ENCODE measurements around the gene MPZL3. TPM values are rescaled to one million over a fixed set of nuclear protein-coding genes. Genes with fewer than 3 reads are reported as not detected.

Gene MPZL3
- total RNA-seq, 3 donors from 2014 or later: 0.64 to 23.0 (median 13.1) TPM

DNA sequence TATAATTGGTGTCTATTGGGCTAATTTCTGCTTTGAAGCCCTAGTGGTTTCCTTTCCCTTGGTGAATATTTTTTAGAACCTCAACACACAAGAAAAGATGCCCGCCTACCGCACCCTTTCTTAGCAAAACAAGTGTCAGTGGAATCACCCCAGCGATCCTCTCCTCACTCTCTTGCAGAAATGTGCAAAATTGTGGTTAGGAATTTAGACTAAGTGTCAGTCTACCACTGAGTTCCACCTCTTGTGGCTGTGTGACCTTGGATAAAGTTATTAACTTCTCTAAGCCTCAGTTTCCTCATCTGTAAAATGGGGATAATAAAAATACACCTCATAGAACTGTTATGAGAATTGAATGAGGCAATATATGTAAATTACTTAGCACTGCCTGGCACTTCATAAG lies 22.1 kb downstream of the MPZL3 start:
- Histone ChIP-seq H3K36me3 (no peaks in the 10 kb centered on the region), H3K27me3 (no peaks in the 10 kb centered on the region), H3K4me3 (no peak overlapping the region), H3K27ac (no peak overlapping the region), H3K9me3 (no peaks in the 10 kb centered on the region), H3K4me1 (no peaks in the 10 kb centered on the region)
- intact Hi-C loops (cut with DNase I; ENCODE audit: low total_unique reads): no loop called here
- no peak for TF ChIP-seq POLR2AphosphoS5 (IDR thresholded peaks at IDR 0.05)
- TF ChIP-seq, protein P1, sequence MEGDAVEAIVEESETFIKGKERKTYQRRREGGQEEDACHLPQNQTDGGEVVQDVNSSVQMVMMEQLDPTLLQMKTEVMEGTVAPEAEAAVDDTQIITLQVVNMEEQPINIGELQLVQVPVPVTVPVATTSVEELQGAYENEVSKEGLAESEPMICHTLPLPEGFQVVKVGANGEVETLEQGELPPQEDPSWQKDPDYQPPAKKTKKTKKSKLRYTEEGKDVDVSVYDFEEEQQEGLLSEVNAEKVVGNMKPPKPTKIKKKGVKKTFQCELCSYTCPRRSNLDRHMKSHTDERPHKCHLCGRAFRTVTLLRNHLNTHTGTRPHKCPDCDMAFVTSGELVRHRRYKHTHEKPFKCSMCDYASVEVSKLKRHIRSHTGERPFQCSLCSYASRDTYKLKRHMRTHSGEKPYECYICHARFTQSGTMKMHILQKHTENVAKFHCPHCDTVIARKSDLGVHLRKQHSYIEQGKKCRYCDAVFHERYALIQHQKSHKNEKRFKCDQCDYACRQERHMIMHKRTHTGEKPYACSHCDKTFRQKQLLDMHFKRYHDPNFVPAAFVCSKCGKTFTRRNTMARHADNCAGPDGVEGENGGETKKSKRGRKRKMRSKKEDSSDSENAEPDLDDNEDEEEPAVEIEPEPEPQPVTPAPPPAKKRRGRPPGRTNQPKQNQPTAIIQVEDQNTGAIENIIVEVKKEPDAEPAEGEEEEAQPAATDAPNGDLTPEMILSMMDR (IDR thresholded peaks at IDR 0.05): no peak
- TF ChIP-seq POLR2A (IDR thresholded peaks at IDR 0.05): no peak
- DNase-seq (ENCODE audit: low spot score in 2 of 2): no peak

DNA sequence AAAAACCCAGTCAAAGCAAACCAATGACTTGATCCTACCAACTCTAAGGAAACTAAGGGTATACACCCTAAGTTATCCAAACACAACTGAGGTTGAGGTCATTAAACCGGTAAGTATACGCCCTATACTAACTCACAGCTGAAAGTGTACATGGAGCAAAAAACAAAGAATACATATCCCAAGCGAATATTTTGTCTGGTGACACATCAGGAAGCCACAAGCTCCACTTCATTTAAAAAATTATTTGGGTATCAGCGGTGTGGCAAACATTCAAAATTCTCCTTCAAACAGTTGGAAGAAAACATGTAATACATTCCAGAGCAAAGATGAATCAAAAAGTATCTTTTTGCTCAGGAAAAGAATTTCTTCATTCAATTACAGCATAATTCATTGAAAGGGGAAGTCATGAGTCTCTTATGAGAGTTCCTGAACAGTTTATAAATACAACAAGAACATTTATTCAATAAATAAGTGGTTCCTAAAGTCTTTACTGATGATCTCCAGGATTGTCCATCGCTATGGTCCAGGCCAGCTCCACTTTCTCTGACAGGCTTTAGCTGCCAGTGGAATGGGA lies 22.8 kb downstream of the MPZL3 start:
- no peaks in the 10 kb centered on the region for H3K27me3 ChIP-seq
- no peak overlapping the region for H3K4me3 ChIP-seq
- no peak overlapping the region for H3K27ac ChIP-seq
- intact Hi-C loops (cut with DNase I; ENCODE audit: low total_unique reads): no loop called here
- TF ChIP-seq, protein P1 (IDR thresholded peaks at IDR 0.05): no peak
- TF ChIP-seq POLR2AphosphoS5 (IDR thresholded peaks at IDR 0.05) (no peak), POLR2A (IDR thresholded peaks at IDR 0.05) (no peak)
- H3K4me1 ChIP-seq: no peaks in the 10 kb centered on the region
- no peaks in the 10 kb centered on the region for H3K36me3 ChIP-seq
- no peak for DNase-seq (ENCODE audit: low spot score in 2 of 2)
- no peaks in the 10 kb centered on the region for H3K9me3 ChIP-seq

DNA sequence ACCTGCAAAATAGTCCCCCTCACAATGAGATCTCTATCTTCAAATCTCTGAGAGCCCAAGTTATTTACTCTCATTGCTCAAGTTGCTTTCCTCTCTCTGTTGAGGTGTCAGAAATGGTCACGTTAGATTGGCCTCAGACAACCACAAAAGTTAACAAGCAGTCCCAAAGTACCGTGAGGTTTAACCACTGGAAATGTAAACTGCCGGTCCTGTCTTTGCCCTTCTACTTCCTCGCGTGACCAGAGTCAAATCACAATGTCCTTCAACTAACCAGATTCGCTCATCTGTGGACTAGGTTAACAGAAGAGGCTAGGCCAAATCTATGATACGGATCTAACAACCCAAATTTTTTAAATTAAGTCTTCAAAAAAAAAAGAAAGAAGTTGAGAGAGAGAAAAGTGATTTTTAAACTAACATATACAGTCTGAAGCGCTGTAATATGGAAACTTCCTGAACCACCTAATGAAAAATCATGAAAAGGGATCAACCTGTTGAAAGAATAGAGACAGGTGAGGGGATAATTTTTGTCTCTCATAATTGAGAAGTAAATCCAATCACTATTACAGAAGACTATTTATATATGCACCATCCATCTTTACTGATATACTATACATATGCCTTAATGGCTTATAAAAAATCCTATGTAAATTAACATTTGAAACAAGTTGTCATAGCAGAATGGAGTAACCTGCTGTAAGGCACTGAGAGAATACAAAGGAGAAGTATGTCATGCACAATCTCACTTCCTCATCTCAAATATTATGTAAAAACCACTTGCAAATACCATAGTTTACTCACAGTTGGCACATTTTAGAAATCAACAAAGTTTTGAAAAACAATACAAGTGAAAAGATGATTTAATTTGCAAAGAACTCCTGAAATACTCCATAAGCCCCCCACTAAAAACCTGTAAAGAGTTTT lies 24.0 kb downstream of the MPZL3 start:
- intact Hi-C loops (cut with DNase I; ENCODE audit: low total_unique reads): no loop called here
- DNase-seq (ENCODE audit: low spot score in 2 of 2): no peak
- Histone ChIP-seq H3K9me3 (no peaks in the 10 kb centered on the region), H3K4me1 (no peaks in the 10 kb centered on the region), H3K4me3 (no peak overlapping the region), H3K36me3 (no peaks in the 10 kb centered on the region), H3K27me3 (no peaks in the 10 kb centered on the region), H3K27ac (peak overlapping the region in 1 of 2 donors; percentile 17)
- TF ChIP-seq POLR2A (IDR thresholded peaks at IDR 0.05): no peak
- no peak for TF ChIP-seq POLR2AphosphoS5 (IDR thresholded peaks at IDR 0.05)
- TF ChIP-seq, protein P1 (IDR thresholded peaks at IDR 0.05): no peak

DNA sequence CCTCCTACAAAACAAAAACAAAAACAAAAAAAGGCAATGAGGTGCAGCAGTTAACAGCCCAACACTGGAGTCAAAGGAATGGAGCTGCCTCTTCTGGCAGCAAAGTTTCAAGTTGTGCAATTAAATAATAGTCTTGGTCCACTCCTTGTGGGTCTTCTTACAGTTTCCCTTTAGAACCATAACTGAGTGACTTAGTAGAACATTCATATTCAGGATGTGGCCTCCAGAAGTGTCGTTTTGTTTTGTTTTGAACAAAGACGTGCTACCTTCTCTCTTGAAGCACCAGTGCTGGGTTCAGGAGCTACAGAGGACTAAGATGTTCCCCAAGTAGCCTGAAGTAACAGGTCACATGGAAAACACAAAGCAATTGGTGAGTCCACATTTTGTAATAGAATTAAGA lies 25.4 kb downstream of the MPZL3 start:
- Histone ChIP-seq H3K4me3 (no peak overlapping the region), H3K4me1 (no peaks in the 10 kb centered on the region), H3K27ac (no peak overlapping the region), H3K27me3 (no peaks in the 10 kb centered on the region), H3K9me3 (no peaks in the 10 kb centered on the region), H3K36me3 (no peaks in the 10 kb centered on the region)
- intact Hi-C loops (cut with DNase I; ENCODE audit: low total_unique reads): no loop called here
- DNase-seq (ENCODE audit: low spot score in 2 of 2): no peak
- TF ChIP-seq POLR2A (IDR thresholded peaks at IDR 0.05) (no peak), POLR2AphosphoS5 (IDR thresholded peaks at IDR 0.05) (no peak)
- TF ChIP-seq, protein P1 (IDR thresholded peaks at IDR 0.05): no peak

GRCh38 chr11:118226296-118226695 lies 25.9 kb downstream of the MPZL3 start:
- intact Hi-C loops (cut with DNase I; ENCODE audit: low total_unique reads): no loop called here
- Histone ChIP-seq H3K4me3 (no peak overlapping the region), H3K27me3 (no peaks in the 10 kb centered on the region), H3K36me3 (no peaks in the 10 kb centered on the region), H3K9me3 (no peaks in the 10 kb centered on the region), H3K4me1 (no peaks in the 10 kb centered on the region), H3K27ac (no peak overlapping the region)
- TF ChIP-seq POLR2AphosphoS5 (IDR thresholded peaks at IDR 0.05): no peak
- TF ChIP-seq, protein P1 (IDR thresholded peaks at IDR 0.05): no peak
- TF ChIP-seq POLR2A (IDR thresholded peaks at IDR 0.05): no peak
- DNase-seq (ENCODE audit: low spot score in 2 of 2): no peak
